T follicular helper cell (primary cell): Measurements from ENCODE around the gene WRNIP1.
A peak's percentile ranks its signal among the peaks of the same experiment; 100 is the strongest.

Experiments
- DNase-seq: peaks from one replicate; pipeline ENCODE4 v3.0.0-alpha.2; 2020; ENCODE audit warnings: low read depth
- total RNA-seq, 2 experiments: gene quantifications; one replicate each; lab custom pipeline; 2026; lab: John Stamatoyannopoulos, UW

The WRNIP1 gene
- total RNA-seq: 73.7 to 80.0 reads per million in 2 experiments

DNA sequence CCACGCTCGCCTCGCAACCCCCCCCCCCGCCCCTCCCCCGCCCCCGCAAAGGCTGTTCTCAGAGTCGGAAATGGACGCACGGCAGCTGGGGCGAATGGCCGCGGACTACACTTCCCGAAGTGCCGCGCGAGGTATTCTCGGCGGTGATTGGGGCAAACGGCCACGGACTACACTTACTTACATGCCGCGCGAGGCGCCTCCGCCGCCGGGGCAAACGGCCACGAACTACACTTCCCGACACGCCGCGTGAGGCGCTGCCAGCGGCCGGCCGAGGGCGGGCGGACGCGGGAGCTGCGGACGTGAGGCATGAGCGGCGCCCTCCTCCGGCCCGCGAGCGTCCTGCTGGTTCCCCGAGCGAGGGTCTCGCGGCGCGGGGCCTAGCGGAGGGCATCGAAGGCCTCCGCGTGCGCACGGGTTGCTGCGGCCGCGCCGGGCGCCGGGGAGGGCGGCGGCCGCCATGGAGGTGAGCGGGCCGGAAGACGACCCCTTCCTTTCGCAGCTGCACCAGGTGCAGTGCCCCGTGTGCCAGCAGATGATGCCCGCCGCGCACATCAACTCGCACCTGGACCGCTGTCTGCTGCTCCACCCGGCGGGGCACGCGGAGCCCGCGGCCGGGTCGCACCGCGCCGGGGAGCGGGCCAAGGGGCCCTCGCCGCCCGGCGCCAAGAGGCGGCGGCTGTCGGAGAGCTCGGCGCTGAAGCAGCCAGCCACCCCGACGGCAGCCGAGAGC, at the start of gene WRNIP1:
TSS of gene WRNIP1 (plus strand) at position 228 of the 730 bp plus-strand sequence. CDS start at position 458, 230 bp downstream.
- DNase-seq: peak; percentile 95

DNA sequence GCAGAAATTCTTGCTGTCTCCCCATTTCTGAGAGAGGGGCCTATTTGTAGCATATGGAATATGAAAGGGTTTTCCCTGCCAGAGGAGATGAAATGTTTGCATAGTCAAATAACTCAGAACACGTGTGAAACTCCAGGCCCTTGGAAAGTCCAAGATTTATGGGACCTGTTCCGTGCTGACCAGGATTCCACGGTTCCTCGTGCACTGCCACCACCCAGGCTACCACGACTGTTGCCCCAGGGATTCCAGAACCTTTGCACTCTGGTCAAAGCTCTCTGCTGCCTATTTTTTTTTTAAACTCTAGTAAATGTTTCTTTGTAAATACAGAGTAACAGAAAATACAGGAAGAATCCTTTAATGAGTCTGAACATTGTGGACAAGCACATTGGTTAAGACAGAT, 49.5 kb upstream of the WRNIP1 start:
- no peak for DNase-seq

DNA sequence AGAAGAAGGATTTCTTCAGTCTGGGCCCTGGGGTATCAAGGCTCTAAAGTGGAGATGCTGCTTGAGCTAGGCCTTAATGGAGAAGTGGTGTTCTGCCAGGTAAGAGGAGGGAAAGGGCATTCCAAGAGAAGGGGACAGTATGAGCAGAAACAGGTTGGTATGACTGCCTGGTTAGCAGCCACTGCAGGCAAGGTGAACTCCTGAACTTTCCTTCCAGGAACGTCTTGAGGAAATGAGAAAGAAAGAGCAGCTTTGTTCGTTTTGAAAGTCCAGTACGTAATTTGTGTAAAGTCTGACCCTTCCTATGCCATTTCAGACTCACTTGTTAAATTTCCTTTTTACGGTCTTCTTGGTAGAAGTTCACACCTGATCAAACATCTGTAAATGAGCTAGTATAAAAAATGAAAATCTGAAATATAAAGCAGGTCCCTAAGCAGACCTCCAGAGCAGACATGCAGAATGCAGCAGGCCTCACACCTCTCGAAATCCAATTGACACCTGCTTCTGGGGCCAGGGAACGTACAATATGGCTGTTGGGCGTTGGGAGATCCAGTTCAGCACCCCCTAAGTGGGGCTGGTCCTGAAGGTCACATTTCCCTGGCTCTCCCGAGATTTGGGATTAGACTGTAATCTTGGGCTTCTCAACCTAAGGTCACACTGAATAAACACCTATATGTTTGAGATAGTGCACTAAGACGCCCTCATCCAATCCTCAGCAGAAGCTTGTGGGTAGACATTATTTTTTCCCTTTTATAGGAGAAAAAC, 48.1 kb upstream of the WRNIP1 start:
- DNase-seq: no peak

DNA sequence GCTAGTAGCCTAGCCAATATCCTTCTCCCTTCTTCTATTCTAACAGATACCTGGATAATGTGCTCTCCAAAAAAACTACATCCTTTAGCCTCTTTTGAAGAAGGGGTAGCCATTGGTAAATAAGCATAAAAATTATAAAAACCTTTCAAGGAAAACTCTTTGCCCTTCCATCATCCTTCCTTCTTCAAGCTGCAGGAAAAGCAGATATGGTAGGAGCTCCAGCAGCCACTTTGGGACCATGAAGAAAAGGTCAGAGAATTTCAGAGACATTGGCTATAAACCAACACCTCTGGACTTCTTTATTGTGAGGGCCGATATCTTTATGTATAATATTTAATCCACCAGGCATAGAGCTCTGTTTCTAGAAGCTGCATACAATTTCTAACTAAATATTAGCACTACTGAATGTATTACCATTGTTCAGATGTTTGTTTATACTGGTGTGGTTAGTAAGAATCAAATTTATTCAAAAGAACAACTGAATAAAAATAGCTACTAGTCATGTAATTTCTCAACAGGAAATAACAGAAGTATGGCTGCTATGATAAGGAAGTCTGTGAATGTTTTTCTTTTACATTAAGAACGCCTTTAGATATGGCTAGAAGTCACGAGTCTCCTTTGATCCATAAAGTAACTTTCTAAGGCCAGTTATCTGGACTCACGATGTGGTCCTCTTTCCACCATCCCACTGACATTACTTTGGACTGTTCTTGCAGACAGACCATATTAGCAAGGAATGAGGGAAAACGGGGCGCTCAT, 46.7 kb upstream of the WRNIP1 start:
- no peak for DNase-seq

DNA sequence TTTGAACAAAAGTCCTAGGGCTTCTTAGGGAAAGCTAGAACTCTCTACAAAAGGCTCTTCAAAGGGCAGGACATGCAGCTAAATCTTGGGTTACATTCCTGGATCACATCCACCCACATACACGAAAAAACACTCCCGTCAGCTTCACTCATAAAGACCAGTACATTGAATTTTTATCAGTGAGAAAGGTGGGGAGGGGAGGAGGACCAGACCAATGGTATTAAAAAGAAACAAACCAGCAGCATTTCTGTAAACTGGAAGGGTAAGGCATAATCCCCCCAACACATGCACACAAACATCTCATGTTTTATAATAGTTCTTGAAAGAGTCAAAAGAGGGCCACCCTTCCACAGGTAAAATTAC, 46.1 kb upstream of the WRNIP1 start:
- DNase-seq: no peak

DNA sequence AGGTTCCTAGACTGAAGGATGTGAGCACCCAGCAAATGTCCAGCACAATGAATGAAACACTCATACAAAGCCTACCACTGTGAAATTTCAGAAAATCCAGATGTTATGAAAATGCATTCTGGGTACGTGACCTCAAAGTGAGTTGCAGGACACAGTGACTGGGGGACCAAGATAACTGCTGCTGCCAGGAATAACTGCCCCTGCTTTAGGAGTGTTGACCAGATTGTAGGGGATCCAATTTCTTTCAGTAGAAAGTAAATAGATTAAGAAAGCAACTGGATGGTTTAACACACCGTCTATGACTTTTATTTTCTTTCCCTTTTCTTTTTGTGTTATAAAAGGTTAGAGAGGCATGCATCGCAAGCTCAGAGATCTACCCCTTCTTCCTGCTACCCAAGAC, 44.0 kb upstream of the WRNIP1 start:
- no peak for DNase-seq

DNA sequence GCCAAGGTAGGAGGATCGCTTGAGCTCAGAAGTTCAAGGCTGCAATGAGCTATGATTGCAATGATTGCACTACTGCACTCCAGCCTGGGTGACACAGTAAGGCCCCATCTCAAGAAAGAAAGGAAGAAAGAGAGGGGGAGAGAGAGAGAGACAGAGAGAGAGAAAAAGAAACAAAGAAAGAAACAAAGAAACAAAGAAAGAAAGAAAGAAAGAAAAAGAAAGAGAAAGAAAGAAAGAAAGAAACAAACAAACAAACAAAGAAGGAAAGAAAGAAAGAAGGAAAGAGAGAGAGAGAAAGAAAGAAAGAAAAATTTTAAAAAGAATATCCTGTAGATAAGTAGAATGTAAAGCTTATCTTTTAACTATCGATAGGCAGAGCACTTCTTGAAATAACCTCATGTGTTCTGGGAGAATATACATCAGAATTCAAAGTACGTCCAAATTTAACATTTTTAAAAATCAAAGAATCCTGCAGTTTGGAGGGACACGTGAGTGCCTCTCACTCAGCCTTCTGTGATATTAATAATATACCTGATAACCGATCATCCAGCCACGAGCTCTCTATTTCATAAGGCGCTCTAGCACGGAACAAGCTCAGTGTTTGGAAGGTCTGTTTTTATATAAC, 39.7 kb upstream of the WRNIP1 start:
- no peak for DNase-seq

DNA sequence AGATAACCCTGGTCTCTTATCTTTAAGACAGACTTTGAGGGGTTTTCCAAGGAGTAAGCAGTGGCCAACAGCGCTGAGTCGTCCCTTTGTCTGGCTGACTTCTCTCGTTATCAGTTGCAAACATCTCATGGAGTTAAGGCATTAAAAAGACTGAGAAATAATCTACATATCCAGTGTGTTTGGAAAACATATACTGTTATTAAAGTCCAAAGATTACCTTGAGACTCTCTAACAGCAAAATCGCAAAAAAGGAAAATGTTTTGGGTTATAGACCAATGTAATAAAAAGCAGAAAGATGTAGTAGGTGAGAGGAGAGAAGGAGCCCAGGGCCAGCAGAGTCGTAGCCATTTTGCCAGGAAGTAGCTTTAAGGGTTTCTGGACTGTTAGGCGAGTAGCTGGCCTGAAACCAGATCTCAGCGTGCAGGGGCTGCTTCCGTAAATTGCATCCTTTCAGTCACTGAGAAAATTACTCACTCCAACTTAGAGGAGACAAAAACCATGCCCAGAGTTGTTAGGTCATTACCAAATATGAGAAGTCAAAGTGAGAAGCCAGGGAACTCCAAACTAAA, 39.1 kb upstream of the WRNIP1 start:
- DNase-seq: no peak

DNA sequence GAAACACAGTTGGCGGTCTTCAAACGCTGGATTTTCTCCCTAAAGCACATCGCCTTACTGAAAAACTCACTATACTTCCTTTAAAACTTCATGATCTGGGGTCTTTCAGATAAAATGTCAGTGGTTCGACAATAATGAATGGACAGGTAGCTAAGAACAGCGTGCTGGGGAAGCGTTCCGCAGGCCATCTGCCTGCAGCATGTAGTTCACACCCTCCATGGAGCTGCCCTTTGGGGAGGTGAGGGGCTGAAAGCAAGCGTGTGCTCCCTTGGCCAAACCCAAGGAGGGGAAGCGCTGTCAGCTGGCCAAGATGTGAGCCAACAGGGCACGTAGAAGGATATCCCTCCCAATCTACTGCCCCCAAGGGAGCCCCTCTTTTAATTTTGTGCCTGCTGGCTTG, 35.3 kb upstream of the WRNIP1 start:
- no peak for DNase-seq

DNA sequence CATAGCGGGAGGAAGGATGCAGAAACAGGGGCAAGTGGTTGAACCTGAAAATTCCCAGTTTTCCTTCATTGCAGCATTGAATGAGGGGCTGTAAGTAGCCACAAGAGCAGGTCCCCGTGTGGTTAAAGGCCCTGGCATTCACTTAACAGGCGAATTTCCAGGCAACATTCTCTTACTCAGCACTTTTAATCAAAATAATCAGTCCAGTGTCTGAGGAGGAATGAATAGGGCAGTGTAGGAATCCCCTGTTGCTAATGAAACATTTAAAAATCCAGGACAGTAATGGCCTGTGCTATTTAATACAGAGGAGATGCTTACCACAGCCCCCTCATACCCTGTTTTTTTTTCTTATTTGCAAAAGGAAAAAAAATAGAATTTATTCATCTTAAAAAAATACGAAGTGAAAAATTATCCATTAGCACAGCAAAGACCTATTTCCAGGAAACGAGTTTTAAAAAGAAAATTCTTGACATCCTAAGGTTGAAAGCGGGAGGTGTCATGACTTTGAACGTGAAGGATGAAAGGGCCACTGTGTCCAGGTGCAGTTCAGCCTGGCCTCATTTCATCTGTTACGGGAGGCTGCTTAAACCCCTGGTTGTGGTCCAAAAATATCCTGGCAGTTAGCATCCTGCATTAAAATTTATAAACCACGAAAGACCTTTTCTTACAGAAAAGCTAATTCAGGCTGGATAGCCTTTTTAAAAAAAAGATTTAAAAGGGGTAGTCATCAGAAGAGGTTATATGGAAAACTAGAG, 34.7 kb upstream of the WRNIP1 start:
- no peak for DNase-seq

DNA sequence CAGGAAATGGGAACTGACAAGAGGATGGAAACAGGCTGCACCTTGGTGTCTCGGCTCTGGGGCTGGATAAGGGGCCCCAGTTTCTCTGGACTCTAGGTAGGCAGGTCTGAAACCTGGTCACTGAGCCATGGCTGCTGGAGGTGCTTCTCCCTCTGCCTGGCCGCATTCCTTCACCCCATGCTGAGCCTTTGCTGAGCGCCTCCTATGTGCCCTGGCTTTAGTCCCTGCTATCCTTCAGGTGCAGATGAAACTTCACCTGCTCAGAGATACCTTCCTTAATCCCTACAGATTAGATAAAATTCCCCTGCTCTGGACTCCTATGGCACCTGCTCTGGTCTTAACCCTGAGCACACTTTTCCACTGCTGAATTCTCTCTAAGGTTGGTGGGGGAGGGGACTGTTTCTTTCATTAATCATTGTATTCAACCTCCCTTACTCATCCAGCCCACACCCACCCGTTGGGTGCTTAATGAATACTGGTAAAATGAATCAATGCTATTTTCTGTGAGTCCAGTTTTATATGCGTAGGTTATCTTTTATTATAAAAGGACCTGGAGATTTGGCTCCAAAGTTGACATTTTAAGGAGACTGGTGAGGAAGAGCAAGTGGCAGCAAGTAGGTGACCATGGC, 33.8 kb upstream of the WRNIP1 start:
- no peak for DNase-seq

DNA sequence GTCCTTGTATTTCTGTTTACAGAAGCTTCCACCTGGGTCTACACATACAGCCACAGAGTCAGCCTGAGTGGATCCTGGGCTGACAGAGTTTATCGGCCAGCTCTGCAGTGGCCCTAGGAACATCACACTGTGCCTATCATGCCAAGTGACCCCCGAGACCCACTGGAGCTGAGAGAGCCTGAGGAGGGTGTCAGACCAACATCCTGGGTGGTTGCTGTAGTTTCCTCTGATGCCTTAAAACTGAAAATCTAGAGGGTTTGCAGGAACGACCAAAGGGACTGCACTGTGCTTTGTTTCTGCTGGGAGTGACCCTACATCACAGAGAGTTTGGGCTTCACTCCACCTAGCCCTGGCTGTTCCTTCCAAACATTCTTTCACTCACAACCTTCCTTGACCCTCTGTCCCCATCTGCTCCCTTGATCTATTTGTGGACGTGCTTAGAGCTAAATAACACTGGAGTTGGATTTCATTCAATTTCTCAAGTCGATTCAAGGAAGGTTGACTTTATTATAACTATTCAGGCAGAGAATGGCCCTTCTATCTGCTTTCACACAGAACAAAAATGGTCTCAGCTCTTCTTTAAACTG, 32.6 kb upstream of the WRNIP1 start:
- no peak for DNase-seq

DNA sequence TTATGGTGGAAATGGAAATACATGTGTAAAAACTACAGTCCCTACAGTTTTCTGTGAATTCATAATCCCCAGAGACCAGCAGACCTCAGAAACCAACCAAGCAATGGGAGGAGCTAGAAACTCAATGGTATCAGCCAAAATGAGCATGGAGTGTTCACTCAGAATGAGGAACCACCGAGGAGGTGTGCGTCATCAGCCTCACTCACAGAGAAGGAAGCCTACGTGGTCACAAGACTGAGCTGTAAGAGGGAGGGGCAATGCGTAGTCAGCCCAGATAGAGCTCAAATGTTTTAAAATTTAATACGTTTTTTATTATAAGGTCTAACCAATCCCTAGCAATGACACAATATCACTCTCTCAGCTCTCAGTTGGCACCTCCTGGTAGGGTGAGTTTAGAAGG, 31.9 kb upstream of the WRNIP1 start:
- DNase-seq: no peak

DNA sequence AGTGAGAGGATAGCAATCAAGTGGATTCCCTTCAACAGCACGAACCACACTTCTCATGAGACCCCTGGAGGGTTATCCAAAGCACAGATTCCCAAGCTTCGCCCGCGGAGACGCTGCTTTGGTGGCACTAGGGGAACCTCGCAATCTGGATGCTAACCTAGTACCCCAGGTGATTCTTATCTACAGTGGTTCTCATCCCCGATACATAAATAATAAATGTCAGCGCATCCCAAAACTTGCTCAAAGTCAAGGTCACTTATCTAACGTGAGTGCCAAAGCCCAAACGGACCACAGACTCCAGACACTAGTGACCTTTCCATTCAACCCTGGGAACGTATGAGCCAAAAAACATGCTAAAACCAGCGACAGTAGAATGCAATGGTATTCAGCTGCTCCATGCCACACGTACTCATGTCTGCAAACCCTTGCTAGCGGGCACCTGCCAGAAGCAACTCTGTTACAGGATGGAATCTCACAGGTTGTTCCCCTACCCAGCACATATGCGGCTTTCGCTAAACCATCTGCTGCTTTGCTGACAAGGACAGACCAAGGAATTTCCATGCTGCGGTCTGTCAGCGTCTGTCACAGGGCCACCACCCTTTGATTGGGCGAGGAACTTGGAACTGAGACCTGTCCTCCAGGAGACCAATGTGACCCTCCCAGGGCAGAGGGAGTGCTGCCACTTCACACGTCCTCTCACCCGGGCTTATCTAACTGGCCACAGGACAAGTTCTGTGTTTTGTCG, 31.3 kb upstream of the WRNIP1 start:
- no peak for DNase-seq

DNA sequence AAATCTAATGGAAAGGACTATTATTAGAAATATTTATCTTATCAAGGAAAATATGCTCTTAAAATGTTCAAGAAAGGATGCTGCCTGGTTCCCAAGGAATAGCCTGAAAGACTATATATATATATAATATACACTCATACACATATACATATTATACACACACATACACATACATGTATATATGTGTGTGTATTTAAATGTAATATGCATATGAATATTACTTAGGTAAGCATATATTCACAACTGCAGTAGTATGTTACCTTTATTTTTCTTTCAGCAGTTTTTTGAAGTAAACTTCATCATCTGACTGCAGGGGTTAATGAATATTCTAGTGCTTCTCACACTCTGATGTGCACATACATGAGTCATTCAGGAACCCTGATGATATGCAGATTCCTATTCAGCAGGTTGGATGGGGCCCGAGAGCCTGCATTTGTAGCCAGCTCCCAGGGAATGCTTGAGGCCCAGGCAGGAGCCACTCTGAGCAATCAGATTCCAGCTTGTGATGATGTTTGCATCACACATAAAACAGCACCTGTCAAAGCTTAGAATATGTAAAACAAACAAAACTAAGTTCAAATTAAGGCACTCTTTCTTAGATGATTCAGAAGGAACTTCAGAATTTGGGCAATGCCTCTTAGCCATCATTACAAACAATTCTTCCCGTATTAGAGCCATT, 30.6 kb upstream of the WRNIP1 start:
- DNase-seq: no peak

DNA sequence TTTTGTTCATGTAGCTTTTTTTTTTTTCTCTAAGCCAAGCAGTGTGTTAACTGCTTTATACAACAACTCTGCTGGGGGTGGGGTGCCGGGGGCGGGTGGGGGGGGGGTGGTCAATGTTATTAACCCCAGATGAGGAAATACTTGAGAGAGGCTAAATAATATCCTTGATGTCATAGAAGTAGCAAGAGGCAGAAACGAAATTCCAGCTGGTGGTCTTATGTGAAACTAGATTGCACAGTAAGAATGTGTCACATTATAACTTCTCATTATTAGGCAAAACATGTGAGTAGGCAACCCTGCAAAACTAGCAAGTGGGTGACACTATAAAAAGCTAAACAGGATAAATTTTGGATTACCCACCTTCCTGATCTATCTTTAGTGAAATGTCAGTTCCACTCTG, 27.3 kb upstream of the WRNIP1 start:
- DNase-seq: no peak

DNA sequence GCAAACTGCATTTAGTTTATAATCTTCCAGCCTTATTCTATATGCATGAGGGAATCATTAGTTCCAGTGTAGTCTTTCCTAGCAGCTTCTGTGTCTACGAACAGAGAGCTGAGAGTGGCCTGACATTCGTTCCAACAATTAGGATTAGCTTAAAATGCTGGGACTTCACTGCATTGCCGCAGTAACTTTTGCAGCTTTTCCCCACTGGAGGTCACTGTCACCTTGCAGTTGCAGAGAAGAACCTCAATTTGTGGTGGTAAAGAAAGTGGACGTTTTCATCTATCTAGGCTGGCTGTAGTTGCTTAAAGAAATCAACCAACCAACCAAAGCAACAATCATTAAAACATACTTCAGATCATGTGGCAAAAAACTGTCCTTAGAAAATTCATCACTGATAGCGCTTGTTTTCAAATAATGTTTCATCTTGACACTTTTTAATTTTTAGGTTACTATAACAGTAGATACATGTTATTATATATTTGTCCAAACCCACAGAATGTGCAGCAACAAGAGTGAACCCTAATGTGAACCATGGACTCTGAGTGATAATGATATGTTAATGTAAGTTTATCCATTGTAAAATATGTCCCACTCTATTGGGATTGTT, 26.7 kb upstream of the WRNIP1 start:
- peak; percentile 41 for DNase-seq

DNA sequence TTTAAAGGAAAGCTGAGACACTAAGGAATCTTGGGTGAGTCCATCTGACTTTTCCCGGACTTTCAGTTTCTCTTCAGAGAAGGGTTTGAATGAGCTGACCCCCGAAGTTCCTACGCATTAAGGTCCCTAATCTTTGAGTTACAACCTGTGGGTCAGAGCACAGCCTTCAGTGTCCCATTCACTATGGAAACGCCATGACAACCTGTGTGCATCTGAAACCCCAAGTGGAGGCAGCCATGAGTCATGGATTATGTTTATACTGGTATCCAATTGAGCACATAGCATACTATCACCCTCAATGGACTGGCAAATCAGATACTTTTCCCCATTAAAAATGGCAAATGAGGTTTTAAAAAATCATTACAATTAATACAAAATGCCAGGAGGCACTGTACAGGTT, 25.9 kb upstream of the WRNIP1 start:
- DNase-seq: no peak

DNA sequence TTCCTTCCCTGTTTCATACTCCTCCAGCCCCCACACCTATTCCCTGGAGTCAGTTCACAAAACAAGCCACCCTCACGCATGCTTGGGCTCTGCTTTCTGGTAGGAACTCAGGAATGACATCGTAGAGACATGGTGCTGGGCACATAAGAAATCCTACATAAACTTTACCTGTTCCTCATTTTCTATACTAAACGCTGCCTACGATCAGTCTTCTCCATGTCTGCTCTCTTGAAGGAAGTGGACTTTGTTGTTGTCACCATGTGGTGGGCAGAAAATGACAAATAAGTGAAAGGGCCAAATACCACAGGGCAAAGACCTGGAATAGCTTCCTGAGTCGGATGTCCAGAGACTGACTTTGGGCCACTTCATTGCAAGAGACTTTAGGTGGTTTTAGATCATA, 24.6 kb upstream of the WRNIP1 start:
- DNase-seq: no peak
